Measurements from ENCODE around the gene RGS12. TPM values are rescaled to one million over a fixed set of nuclear protein-coding genes. Genes with fewer than 3 reads are reported as not detected.

The RGS12 gene
- total RNA-seq, 1 donor = 15.1 TPM

DNA sequence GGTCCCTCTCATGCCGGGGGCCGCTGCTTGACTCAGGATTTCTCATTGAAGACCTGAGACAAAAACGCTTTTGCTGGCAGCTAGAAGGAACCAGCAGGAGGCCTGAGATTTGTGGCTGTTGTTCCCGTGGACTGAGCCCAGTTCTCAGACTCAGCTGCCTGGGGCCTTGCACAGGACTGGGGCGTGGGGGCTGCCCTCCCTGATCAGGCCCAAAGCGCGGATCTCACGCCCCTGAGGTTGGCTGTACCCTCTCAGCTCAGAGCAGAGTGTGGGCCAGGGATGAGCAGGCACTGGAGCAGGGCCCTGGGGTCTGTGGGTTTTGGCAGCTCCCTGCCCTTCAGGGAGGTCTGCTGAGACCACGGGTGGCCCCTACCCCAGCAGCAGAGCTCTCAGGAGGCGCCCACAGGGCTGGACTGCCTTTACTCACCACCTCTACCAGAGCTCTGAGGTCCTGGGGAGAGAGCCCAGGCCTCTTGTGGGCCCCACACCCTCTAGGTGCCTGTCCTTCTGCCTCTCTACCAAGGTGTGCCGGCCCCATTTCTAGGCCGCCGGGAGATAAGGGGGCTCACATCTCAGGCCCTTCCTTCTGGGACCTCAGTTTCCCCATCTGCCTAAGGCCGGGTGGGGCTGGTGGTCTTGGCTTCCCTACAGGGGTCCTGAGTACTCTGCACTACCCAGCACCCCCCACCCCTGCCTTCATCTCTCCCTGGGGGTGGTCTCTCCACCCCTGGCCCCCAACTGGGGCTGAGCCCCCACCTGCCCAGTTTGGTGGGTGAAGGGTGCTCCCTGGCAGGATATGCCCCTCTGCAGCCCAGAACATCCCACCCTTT, 38.3 kb upstream of the RGS12 start:
- H3K4me3 ChIP-seq (ENCODE audit: low read depth, low read length) = no peak overlapping the region
- no peak for DNase-seq (ENCODE audit: low read depth)
- TF ChIP-seq, protein P1, sequence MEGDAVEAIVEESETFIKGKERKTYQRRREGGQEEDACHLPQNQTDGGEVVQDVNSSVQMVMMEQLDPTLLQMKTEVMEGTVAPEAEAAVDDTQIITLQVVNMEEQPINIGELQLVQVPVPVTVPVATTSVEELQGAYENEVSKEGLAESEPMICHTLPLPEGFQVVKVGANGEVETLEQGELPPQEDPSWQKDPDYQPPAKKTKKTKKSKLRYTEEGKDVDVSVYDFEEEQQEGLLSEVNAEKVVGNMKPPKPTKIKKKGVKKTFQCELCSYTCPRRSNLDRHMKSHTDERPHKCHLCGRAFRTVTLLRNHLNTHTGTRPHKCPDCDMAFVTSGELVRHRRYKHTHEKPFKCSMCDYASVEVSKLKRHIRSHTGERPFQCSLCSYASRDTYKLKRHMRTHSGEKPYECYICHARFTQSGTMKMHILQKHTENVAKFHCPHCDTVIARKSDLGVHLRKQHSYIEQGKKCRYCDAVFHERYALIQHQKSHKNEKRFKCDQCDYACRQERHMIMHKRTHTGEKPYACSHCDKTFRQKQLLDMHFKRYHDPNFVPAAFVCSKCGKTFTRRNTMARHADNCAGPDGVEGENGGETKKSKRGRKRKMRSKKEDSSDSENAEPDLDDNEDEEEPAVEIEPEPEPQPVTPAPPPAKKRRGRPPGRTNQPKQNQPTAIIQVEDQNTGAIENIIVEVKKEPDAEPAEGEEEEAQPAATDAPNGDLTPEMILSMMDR (IDR thresholded peaks at IDR 0.05; ENCODE audit: insufficient read depth, low read length) = no peak

DNA sequence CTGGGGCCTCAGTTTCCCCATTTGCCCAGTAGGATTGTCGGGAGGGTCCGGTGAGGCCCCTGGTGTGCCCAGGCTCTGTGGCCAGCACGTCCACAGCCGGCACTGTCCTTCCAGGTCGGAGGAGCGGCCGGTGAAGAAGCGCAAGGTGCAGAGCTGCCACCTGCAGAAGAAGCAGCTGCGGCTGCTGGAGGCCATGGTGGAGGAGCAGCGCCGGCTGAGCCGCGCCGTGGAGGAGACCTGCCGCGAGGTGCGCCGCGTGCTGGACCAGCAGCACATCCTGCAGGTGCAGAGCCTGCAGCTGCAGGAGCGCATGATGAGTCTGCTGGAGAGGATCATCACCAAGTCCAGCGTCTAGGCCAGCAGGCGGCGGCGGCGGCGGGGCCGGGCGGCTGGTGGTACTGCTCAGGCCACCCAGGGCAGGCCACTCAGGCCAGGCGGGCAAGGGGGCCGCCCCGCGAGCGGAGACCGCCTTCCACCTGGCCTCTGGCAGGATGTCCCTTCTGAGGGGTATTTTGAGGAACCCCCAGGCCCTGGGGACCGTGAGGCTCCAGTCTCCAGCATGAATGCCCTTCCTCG, 37.1 kb upstream of the RGS12 start:
- DNase-seq (ENCODE audit: low read depth) = no peak
- TF ChIP-seq, protein P1 (IDR thresholded peaks at IDR 0.05; ENCODE audit: insufficient read depth, low read length) = no peak
- H3K4me3 ChIP-seq (ENCODE audit: low read depth, low read length) = no peak overlapping the region

DNA sequence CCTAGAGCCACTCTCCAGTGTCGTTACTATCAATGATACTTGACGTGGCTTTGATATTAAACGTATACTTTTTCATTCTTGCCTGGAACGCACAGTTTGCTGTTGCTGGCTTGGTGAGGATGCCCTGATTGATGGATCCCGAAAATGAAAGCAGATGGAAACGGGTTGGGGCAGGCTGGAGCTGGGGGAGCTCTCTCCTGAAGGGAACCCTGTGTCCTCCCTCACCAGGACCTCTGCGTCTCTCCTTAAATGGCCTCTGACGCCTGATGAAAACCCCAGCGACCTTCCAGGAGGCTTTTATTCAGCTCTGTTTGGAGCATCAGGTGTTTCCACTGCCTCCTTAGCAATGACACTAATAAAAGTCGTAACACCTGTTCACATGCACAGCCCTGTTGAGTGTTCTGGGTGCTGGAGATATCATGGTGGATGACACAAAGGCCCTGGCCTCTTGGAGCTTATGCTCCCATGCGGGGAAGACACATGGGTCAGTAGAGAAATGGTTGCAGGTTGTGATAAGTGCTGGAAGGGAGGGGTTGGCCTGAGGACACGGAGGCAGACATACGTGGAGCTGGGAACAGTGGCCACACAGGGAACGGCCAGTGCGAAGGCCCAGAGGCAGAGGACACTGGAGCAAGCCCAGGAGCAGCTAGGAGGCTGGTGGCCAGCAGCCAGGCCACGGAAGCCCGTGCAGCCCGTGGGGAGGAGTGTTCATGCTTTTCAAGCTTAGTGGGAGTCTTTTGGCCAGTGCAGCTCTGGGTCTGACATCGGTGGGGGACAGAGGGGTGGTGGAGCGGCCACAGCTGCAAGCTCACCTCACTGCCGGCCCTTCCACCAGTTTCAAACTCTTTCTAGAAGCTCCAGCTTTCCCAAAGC, 36.4 kb upstream of the RGS12 start:
- TF ChIP-seq, protein P1 (IDR thresholded peaks at IDR 0.05; ENCODE audit: insufficient read depth, low read length) = no peak
- no peak overlapping the region for H3K4me3 ChIP-seq (ENCODE audit: low read depth, low read length)
- DNase-seq (ENCODE audit: low read depth) = no peak

DNA sequence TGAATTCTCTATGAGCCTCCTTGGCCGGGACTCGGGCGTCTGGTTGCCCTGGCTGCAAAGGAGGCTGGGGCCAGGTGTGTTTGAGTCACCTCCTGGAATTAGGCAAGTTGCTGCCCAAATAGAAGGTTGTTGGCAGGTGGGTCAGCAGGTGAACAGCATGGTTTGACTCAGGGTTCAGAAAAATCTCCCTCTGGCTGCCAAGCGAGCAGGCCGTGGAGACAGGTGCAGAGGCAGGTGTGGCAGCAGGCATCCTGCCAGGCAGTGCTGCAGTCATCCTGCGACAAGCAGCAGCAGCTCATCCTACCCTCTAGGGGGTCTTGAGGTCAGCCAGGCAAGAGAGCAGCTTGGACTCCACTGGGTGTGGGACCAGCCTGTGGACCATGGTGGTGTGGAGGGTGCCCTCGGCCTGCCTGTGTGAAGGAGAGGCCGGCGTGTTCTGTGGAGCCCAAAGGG, 35.7 kb upstream of the RGS12 start:
- TF ChIP-seq, protein P1 (IDR thresholded peaks at IDR 0.05; ENCODE audit: insufficient read depth, low read length) = no peak
- no peak overlapping the region for H3K4me3 ChIP-seq (ENCODE audit: low read depth, low read length)
- no peak for DNase-seq (ENCODE audit: low read depth)

DNA sequence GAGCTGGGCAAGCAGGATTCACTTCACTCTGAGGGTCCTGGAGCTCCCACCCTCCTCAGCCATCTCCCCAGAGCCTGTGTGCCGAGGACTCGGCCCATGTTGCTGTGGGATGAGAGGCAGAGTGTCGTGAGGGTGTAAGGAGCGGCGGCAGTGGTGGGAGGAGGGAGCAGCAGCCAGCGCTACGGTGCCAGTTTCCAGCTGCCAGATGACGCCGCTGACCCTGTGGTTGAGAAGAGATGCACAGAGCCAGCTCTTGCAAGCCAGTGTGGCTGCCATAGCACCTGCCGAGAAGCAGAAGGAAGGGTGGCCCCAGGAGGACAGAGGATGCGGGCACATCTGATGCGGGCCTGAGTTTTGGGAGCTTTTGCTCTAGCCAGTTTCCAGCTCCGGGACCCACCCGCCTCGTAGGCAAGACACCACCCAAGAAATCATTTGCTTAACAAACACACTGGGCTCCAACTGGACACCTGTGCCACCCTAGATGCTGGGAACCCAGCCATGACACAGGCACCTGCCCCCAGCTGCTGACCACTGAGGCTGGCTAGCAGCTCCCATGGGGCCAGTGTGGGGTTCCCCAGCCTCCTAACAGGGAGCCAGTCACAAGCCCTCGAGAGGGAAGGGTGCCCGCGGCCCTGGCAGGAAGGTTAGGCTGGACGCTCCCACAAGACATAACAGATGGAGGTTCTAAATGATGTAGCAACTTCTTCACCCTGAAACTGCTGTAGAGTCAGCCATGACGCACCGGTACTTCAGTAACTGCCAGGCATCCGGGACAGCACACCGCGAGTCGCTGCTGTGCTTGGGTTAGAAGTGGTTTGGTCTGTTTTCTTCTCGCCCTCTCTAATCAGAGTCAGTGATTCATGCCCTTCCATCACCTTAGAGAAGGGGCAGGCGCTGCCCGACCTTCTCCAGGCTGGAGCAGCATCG, 35.0 kb upstream of the RGS12 start:
- peak; percentile 44 for DNase-seq (ENCODE audit: low read depth)
- no peak overlapping the region for H3K4me3 ChIP-seq (ENCODE audit: low read depth, low read length)
- TF ChIP-seq, protein P1 (IDR thresholded peaks at IDR 0.05; ENCODE audit: insufficient read depth, low read length) = no peak
